ENCODE data around the gene TUBGCP6.
"Not testable (repeated sequence)": the region's sequence is repeated elsewhere in the genome, so short reads cannot be mapped to it uniquely, and the experiment has no call there.

The TUBGCP6 gene

GRCh38 chr22:50169774-50170341 is 75.0 kb downstream of the TUBGCP6 start:
- no peak for DNase-seq (ENCODE audit: low read depth)

DNA sequence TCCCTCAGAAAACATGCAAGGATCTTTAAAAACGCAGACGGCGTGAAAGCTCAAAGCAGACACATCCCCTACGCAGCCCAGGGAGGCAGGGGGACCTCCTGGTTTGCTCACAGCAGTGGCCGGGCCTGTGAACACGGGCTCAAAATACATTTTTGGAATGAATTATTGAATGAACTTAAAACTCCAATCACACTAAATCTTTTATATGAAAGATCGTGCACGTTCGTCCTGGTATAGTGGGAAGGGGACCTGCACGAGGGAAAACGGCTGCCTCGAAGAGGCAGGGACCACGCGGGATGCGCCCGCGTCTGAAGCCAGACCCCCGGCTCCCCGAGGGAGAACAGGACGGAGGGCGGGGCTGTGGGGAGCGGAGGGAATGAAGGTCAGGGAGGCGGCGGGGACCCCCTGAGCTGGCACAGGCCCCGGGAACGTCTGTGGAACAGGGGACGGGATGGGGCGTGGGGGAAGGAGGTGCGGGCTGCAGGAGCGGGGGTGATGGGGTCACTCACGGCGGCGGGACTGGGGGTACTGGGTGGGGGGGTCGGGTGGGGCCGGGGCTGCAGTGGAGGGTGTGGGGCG is 75.6 kb downstream of the TUBGCP6 start:
- DNase-seq (ENCODE audit: low read depth), result no peak

GRCh38 chr22:50168490-50169180 is 76.2 kb downstream of the TUBGCP6 start:
- not testable (repeated sequence) for DNase-seq (ENCODE audit: low read depth)

- no peak for DNase-seq (ENCODE audit: low read depth)
Measured at GRCh38 chr22:50167689-50168489, 76.9 kb downstream of the TUBGCP6 start.

All from T-helper 22 cell (primary cell).